Right atrium auricular region (tissue), 2 donors: ENCODE measurements around the gene HES7. TPM values are rescaled to one million over a fixed set of nuclear protein-coding genes. Genes with fewer than 3 reads are reported as not detected.

Source experiments
- DNase-seq: peaks from one replicate; pipeline ENCODE4 v3.0.0-alpha.2; 2019; ENCODE audit warnings: low spot score
- H3K27ac ChIP-seq, 2 donors: fragments of 200-600 bp; sonication (generic); 1 replicate in 1 of 2; 2 replicates in 1 of 2; pipeline ENCODE4 v1.5.1; 2016 to 2019
- H3K27me3 ChIP-seq, 2 donors: fragments of 200-600 bp; sonication (generic); one replicate each; pipeline versions ENCODE4 v1.5.1 to v1.6.0; 2017 to 2019
- H3K36me3 ChIP-seq: fragments of 200-600 bp; sonication (generic); one replicate; pipeline ENCODE4 v1.5.1; 2016
- H3K4me1 ChIP-seq, 2 donors: fragments of 200-600 bp; sonication (generic); one replicate each; pipeline versions ENCODE4 v1.5.1 to v1.6.0; 2017 to 2019
- H3K4me3 ChIP-seq, 2 donors: fragments of 200-600 bp; sonication (generic); 1 replicate in 1 of 2; 2 replicates in 1 of 2; pipeline ENCODE4 v1.5.1; 2017 to 2019; ENCODE audit warnings: mild to moderate bottlenecking in 1 of 2, moderate library complexity in 1 of 2
- H3K9me3 ChIP-seq, 2 donors: fragments of 200-600 bp; sonication (generic); one replicate each; pipeline ENCODE4 v1.5.1; 2019
- CTCF ChIP-seq, 2 donors: fragments of 200-600 bp; sonication (generic); IDR thresholded peaks; one replicate each; pipeline ENCODE4 v1.5.1; 2019; ENCODE audit warnings: antibody characterized with exemption in 2 of 2
- total RNA-seq, 2 donors: library from RNA; depleted of rRNA; stranded (reverse); fragments of >200 nt; gene quantifications; one replicate each; pipeline ENCODE4 v1.1.0, GENCODE V29; 2016

Gene HES7
- total RNA-seq, 2 donors from 2014 or later, result not detected

- no peaks in the 10 kb centered on the region for H3K9me3 ChIP-seq
- no peaks in the 10 kb centered on the region for H3K36me3 ChIP-seq
- no peak overlapping the region for H3K27ac ChIP-seq
- H3K4me1 ChIP-seq, result peaks cover 0 to 11% of the 10 kb centered on the region in 2 donors
- DNase-seq, result no peak
- peaks cover 0 to 2% of the 10 kb centered on the region in 2 donors for H3K27me3 ChIP-seq
- TF ChIP-seq CTCF (IDR thresholded peaks at IDR 0.05), result no peak
- H3K4me3 ChIP-seq, result no peak overlapping the region
Measured at GRCh38 chr17:8084250-8084649, 39.7 kb downstream of the HES7 start.

- peaks cover 0 to 5% of the 10 kb centered on the region in 2 donors for H3K27me3 ChIP-seq
- H3K4me1 ChIP-seq, result peaks cover 0 to 13% of the 10 kb centered on the region in 2 donors
- H3K36me3 ChIP-seq, result no peaks in the 10 kb centered on the region
- DNase-seq, result no peak
- no peak overlapping the region for H3K4me3 ChIP-seq
- H3K27ac ChIP-seq, result no peak overlapping the region
- no peak for TF ChIP-seq CTCF (IDR thresholded peaks at IDR 0.05)
- H3K9me3 ChIP-seq, result no peaks in the 10 kb centered on the region
Measured at GRCh38 chr17:8082292-8082691, 41.6 kb downstream of the HES7 start.

GRCh38 chr17:8081876-8082275, 42.0 kb downstream of the HES7 start:
- Histone ChIP-seq H3K36me3 (no peaks in the 10 kb centered on the region), H3K27me3 (peaks cover 0 to 5% of the 10 kb centered on the region in 2 donors), H3K27ac (no peak overlapping the region), H3K9me3 (no peaks in the 10 kb centered on the region), H3K4me1 (peaks cover 0 to 13% of the 10 kb centered on the region in 2 donors), H3K4me3 (no peak overlapping the region)
- DNase-seq, result no peak
- no peak for TF ChIP-seq CTCF (IDR thresholded peaks at IDR 0.05)

- DNase-seq, result no peak
- no peaks in the 10 kb centered on the region for H3K36me3 ChIP-seq
- H3K4me3 ChIP-seq, result no peak overlapping the region
- peaks cover 0 to 13% of the 10 kb centered on the region in 2 donors for H3K4me1 ChIP-seq
- no peak overlapping the region for H3K27ac ChIP-seq
- no peak for TF ChIP-seq CTCF (IDR thresholded peaks at IDR 0.05)
- peaks cover 0 to 5% of the 10 kb centered on the region in 2 donors for H3K27me3 ChIP-seq
- no peaks in the 10 kb centered on the region for H3K9me3 ChIP-seq
Measured at GRCh38 chr17:8080799-8081219, 43.1 kb downstream of the HES7 start.

- Histone ChIP-seq H3K4me3 (peak overlapping the region in 1 of 2 donors; percentile 52), H3K9me3 (no peaks in the 10 kb centered on the region), H3K27me3 (peaks cover 2 to 7% of the 10 kb centered on the region in 2 donors), H3K4me1 (peaks cover 0 to 13% of the 10 kb centered on the region in 2 donors), H3K36me3 (no peaks in the 10 kb centered on the region), H3K27ac (no peak overlapping the region)
- DNase-seq, result no peak
- TF ChIP-seq CTCF (IDR thresholded peaks at IDR 0.05), result peak in 1 of 2 donors; percentile 19
Measured at GRCh38 chr17:8080208-8080798, 43.6 kb downstream of the HES7 start.
